K562 (cell line): Measurements from ENCODE around the gene RASEF. TPM values are rescaled to one million over a fixed set of nuclear protein-coding genes. Genes with fewer than 3 reads are reported as not detected.

Source experiments
- ATAC-seq: fragments of 200-7000 bp; cut with Tn5 transposase; 3 replicates; pipeline ENCODE4 v1.9.1; 2020; ENCODE audit warnings: moderate library complexity
- BruUV-seq: library from RNA; stranded (reverse); fragments of 400-500 nt; replicated peaks from 2 replicates; lab custom pipeline; 2021; lab: Mats Ljungman, UMichigan
- CTCF ChIA-PET: fragments of 300-600 bp; formaldehyde crosslinking; extraction: SDS; loops from one replicate; lab custom pipeline; 2021; ENCODE audit warnings: low intra/inter-chr PET ratio; lab: Yijun Ruan, JAX
- POLR2A ChIA-PET: fragments of 300-600, 350-650 bp; sonication (Branson Sonifier 250); formaldehyde crosslinking; extraction: SDS; loops from one replicate; lab custom pipeline; 2021; ENCODE audit warnings: antibody characterized with exemption, inconsistent platforms; lab: Yijun Ruan, JAX
- DNase-seq, 4 experiments: peaks; one replicate each; pipeline versions ENCODE4 v3.0.0 to v3.0.0-alpha.2; 2011 to 2018; ENCODE audit warnings: low spot score in 3 of 4, mixed read lengths in 3 of 4; ENCODE audit errors: extremely low read depth in 1 of 4
- FAIRE-seq: peaks from 2 replicates; lab custom pipeline; 2011; peaks lifted over from hg19 to GRCh38; lab: Jason Lieb, UNC
- H2AFZ ChIP-seq: 2 replicates; pipeline ENCODE4 v1.6.0; 2011; ENCODE audit warnings: low read depth, low read length, control low read depth, inconsistent platforms
- H3K27ac ChIP-seq: fragments of 200-600 bp; 3 replicates; pipeline ENCODE4 v1.8.0; 2011; ENCODE audit warnings: low read depth, mild to moderate bottlenecking, control low read depth, inconsistent platforms, low read length, moderate library complexity, mixed read lengths; ENCODE audit errors: extremely low read depth
- H3K27me3 ChIP-seq, 2 experiments: fragments of 300-600 bp in 1 of 2; 2 replicates in 1 of 2; 3 replicates in 1 of 2; pipeline versions ENCODE4 v1.6.0 to v1.8.0; 2011; ENCODE audit warnings: inconsistent platforms in 2 of 2, low read length in 2 of 2, mild to moderate bottlenecking in 1 of 2, mixed read lengths in 1 of 2, moderate library complexity in 1 of 2; ENCODE audit not compliant: control insufficient read depth in 2 of 2, insufficient read depth in 2 of 2
- H3K36me3 ChIP-seq: fragments of 300-600 bp; 3 replicates; pipeline ENCODE4 v1.8.0; 2011; ENCODE audit warnings: mild to moderate bottlenecking, low read length, inconsistent platforms; ENCODE audit not compliant: control insufficient read depth, insufficient read depth
- H3K4me1 ChIP-seq, 2 experiments: fragments of 200-600 bp in 1 of 2; replicated peaks in 1 of 2; 2 replicates in 1 of 2; 3 replicates in 1 of 2; pipeline versions ENCODE4 v1.5.1 to v1.8.0; 2011; ENCODE audit warnings: inconsistent platforms in 2 of 2, low read length in 2 of 2, mild to moderate bottlenecking in 1 of 2, mixed read lengths in 1 of 2, moderate library complexity in 1 of 2; ENCODE audit not compliant: control insufficient read depth in 2 of 2, insufficient read depth in 2 of 2
- H3K4me2 ChIP-seq: 2 replicates; pipeline ENCODE4 v1.6.1; 2011; ENCODE audit warnings: low read length, control low read depth, inconsistent platforms, mixed read lengths; ENCODE audit not compliant: insufficient read depth
- H3K4me3 ChIP-seq: fragments of 200-600 bp; sonication (generic), shearing (Covaris generic); 2 replicates; pipeline ENCODE4 v1.5.1; 2016; ENCODE audit warnings: control low read depth, inconsistent platforms
- H3K79me2 ChIP-seq: fragments of 200-600 bp; 3 replicates; pipeline ENCODE4 v1.8.0; 2011; ENCODE audit warnings: low read length, inconsistent platforms; ENCODE audit not compliant: control insufficient read depth, insufficient read depth
- H3K9ac ChIP-seq, 2 experiments: 2 replicates each; pipeline versions ENCODE4 v1.6.0 to v1.6.1; 2011; ENCODE audit warnings: low read depth in 2 of 2, low read length in 2 of 2, control low read depth in 1 of 2, inconsistent platforms in 1 of 2, mild to moderate bottlenecking in 1 of 2, mixed read lengths in 1 of 2; ENCODE audit not compliant: insufficient read depth in 1 of 2
- H3K9me1 ChIP-seq: one replicate; pipeline ENCODE4 v1.6.0; 2011; ENCODE audit warnings: inconsistent platforms, mild to moderate bottlenecking, low read length, moderate library complexity; ENCODE audit not compliant: control insufficient read depth, insufficient read depth
- H3K9me3 ChIP-seq: replicated peaks from 2 replicates; pipeline ENCODE4 v1.5.1; 2011; ENCODE audit warnings: low read depth, low read length, inconsistent platforms; ENCODE audit not compliant: control insufficient read depth, insufficient read depth
- H4K20me1 ChIP-seq: replicated peaks from 2 replicates; pipeline ENCODE4 v1.6.1; 2011; ENCODE audit warnings: low read length, inconsistent platforms, mixed read lengths; ENCODE audit not compliant: control insufficient read depth, insufficient read depth
- ARNT ChIP-seq, 2 experiments: fragments of 450-650 bp; IDR thresholded peaks; 2 replicates each; pipeline ENCODE4 v1.6.1; 2016; ENCODE audit warnings: mild to moderate bottlenecking in 1 of 2
- ATF7 ChIP-seq: fragments of 450-650 bp; IDR thresholded peaks from 2 replicates; pipeline ENCODE4 v1.7.1; 2014; ENCODE audit warnings: mild to moderate bottlenecking, moderate library complexity
- BACH1 ChIP-seq: fragments of 200-800 bp; sonication (Bioruptor generic); IDR thresholded peaks from 2 replicates; pipeline ENCODE4 v1.6.1; 2016; ENCODE audit warnings: missing genetic modification characterization, missing compliant biosample characterization
- CEBPG ChIP-seq, 3 experiments: fragments of 200-800 bp in 1 of 3; sonication (Bioruptor generic) in 1 of 3; sonication (generic) in 1 of 3; formaldehyde crosslinking in 1 of 3; IDR thresholded peaks in 2 of 3; conservative IDR thresholded peaks in 1 of 3; 2 replicates each; pipeline versions ENCODE4 v1.6.1 to v1.8.0; 2016 to 2022; ENCODE audit warnings: missing compliant biosample characterization in 2 of 3, missing genetic modification characterization in 2 of 3, mild to moderate bottlenecking in 1 of 3, missing genetic modification reagents in 1 of 3
- HDAC3 ChIP-seq: fragments of 450-650 bp; IDR thresholded peaks from 2 replicates; pipeline ENCODE4 v1.6.1; 2018; ENCODE audit warnings: borderline replicate concordance, mild to moderate bottlenecking, moderate library complexity; ENCODE audit not compliant: partially characterized antibody
- MAFK ChIP-seq: IDR thresholded peaks from 2 replicates; pipeline ENCODE4 v1.6.1; 2011; ENCODE audit warnings: low read length, improper control_type of control experiment
- MXD1 ChIP-seq: fragments of 250-450 bp; sonication (Bioruptor Pico); IDR thresholded peaks from 2 replicates; pipeline ENCODE4 v1.8.0; 2021; ENCODE audit warnings: borderline replicate concordance, mild to moderate bottlenecking, moderate library complexity; ENCODE audit not compliant: poor library complexity, severe bottlenecking
- PHF8 ChIP-seq: fragments of 200-600 bp; sonication (generic); IDR thresholded peaks from 2 replicates; pipeline ENCODE4 v1.6.1; 2012; ENCODE audit warnings: mixed run types, mild to moderate bottlenecking, inconsistent platforms, low read length, moderate library complexity, borderline replicate concordance
- PKNOX1 ChIP-seq: fragments of 450-650 bp; IDR thresholded peaks from 2 replicates; pipeline ENCODE4 v1.6.1; 2016
- POLR2H ChIP-seq: IDR thresholded peaks from 2 replicates; pipeline ENCODE4 v1.6.1; 2016; ENCODE audit warnings: missing genetic modification characterization, low read depth, mild to moderate bottlenecking, control low read depth, missing compliant biosample characterization, moderate library complexity
- SMAD4 ChIP-seq: fragments of 250-450 bp; sonication (Bioruptor Pico); conservative IDR thresholded peaks from 2 replicates; pipeline ENCODE4 v1.8.0; 2021; ENCODE audit warnings: inconsistent platforms, mild to moderate bottlenecking, moderate library complexity
- SNAPC5 ChIP-seq: fragments of 250-450 bp; sonication (Bioruptor Pico); IDR thresholded peaks from 2 replicates; pipeline ENCODE4 v1.8.0; 2021; ENCODE audit warnings: moderate library complexity, mild to moderate bottlenecking, inconsistent platforms
- THAP12 ChIP-seq: fragments of 250-450 bp; sonication (Bioruptor Pico); IDR thresholded peaks from 2 replicates; pipeline ENCODE4 v1.9.0; 2021; ENCODE audit warnings: mild to moderate bottlenecking, inconsistent platforms
- WGBS: fragments of 100-300 bp; shearing (Covaris generic); methylation state at CpG from one replicate; pipeline ENCODE4 v1.1.6; 2016; ENCODE audit warnings: low coverage, mixed read lengths; ENCODE audit not compliant: insufficient coverage; ENCODE audit errors: missing lambda C conversion rate; 5-methylcytosine and 5-hydroxymethylcytosine counted together
- in situ Hi-C: fragments of 300-500 bp; cut with MboI; formaldehyde crosslinking; loops from 4 replicates; pipeline ENCODE4 v1.15.0; 2018; ENCODE audit warnings: inconsistent platforms, mixed read lengths
- intact Hi-C: fragments of 100-400 bp; cut with micrococcal nuclease; formaldehyde crosslinking; loops from 2 replicates; pipeline ENCODE4 v1.14.2; 2022
- polyA plus RNA-seq, 8 experiments: library from polyadenylated mRNA; depleted of rRNA in 4 of 8; stranded (reverse) in 5 of 8; unstranded in 3 of 8; fragments of >200 nt; fragmentation: Nextera tagmentation in 2 of 8; fragmentation: Illumina TruSeq in 1 of 8; extraction: Ambion mirVana in 2 of 8; extraction: Trizol in 1 of 8; gene quantifications; 2 replicates each; pipeline versions ENCODE4 v1.2.1 to v1.2.3, GENCODE V29; 2011 to 2014; ENCODE audit warnings: inconsistent platforms in 1 of 8, missing spikeins in 1 of 8
- total RNA-seq, 7 experiments: library from RNA; depleted of rRNA in 6 of 7; stranded (reverse); fragments of >200 nt in 6 of 7; fragmentation: Illumina TruSeq in 2 of 7; extraction: Trizol in 2 of 7; gene quantifications; 2 replicates each; pipeline versions ENCODE4 v1.2.1 to v1.2.3, GENCODE V29; 2011 to 2021; ENCODE audit warnings: low replicate concordance in 1 of 7
- TF ChIP-seq, protein P1 (sequence below), 3 experiments: fragments of 200-800 bp in 1 of 3; sonication (Bioruptor generic) in 1 of 3; sonication (generic) in 1 of 3; formaldehyde crosslinking in 1 of 3; IDR thresholded peaks; 2 replicates each; pipeline versions ENCODE4 v1.6.1 to v1.8.0; 2016 to 2022; ENCODE audit warnings: mild to moderate bottlenecking in 2 of 3, missing compliant biosample characterization in 2 of 3, missing genetic modification characterization in 2 of 3, missing genetic modification reagents in 1 of 3
- TF ChIP-seq, protein P2 (sequence below): sonication (generic); formaldehyde crosslinking; IDR thresholded peaks from 2 replicates; pipeline ENCODE4 v1.8.0; 2023; ENCODE audit warnings: mild to moderate bottlenecking, missing genetic modification reagents

The RASEF gene
- total and polyA plus RNA-seq, 9 of the 15 experiments (the other 6 are each of a cell fraction or from before 2014, with no cell fraction given), result 0.01 to 0.18 (median 0.11) TPM; not detected in 4

DNA sequence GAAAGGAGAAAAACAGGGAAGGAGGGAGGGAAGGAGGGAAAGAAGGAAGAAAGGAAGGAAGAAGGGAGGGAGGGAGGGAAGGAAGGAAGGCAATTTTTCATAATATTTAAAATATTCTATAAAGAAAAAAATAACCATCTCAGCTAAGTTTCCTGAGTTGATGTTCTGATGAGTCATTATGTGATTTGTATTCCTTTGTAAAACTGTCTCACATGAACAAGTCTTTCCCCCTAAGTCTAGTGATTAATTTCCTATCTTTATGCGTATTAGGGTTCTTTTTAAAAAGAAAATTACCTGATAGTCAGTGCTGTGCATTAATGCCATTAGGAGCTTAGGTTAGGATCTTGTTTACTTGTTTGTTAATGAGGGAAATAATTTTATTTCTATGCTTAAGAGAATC is 94.1 kb downstream of the RASEF start:
- Histone ChIP-seq H4K20me1 (no peaks in the 10 kb centered on the region), H3K36me3 (no peaks in the 10 kb centered on the region), H3K4me1 (no peaks in the 10 kb centered on the region), H3K4me2 (no peak overlapping the region), H3K9me1 (no peaks in the 10 kb centered on the region), H2AFZ (no peak overlapping the region), H3K9me3 (no peaks in the 10 kb centered on the region), H3K27me3 (no peaks in the 10 kb centered on the region), H3K27ac (no peak overlapping the region), H3K4me3 (no peak overlapping the region), H3K9ac (no peak overlapping the region), H3K79me2 (no peaks in the 10 kb centered on the region)
- ChIA-PET POLR2A (no interaction called here), CTCF (no interaction called here)
- ATAC-seq (no peak), FAIRE-seq (no peak), DNase-seq (no peak)
- BruUV-seq, result no TSS peak
- intact Hi-C loops (no loop called here), in situ Hi-C loops (no loop called here)
- WGBS, result no CpG with 5 or more reads among the region's 1 CpG
- no peak for TF ChIP-seq ATF7
- TF ChIP-seq, protein P1, sequence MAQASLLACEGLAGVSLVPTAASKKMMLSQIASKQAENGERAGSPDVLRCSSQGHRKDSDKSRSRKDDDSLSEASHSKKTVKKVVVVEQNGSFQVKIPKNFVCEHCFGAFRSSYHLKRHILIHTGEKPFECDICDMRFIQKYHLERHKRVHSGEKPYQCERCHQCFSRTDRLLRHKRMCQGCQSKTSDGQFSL (CRISPR knock-in tag; IDR thresholded peaks at IDR 0.05), result no peak
- TF ChIP-seq, protein P1 (tag; IDR thresholded peaks at IDR 0.05), result no peak
- no peak for TF ChIP-seq BACH1 (tag)
- TF ChIP-seq SMAD4 (CRISPR knock-in tag), result no peak
- no peak for TF ChIP-seq MAFK
- TF ChIP-seq ARNT (IDR thresholded peaks at IDR 0.05), result no peak
- no peak for TF ChIP-seq MXD1 (CRISPR knock-in tag)
- no peak for TF ChIP-seq PHF8
- TF ChIP-seq SNAPC5 (CRISPR knock-in tag), result no peak
- no peak for TF ChIP-seq HDAC3
- TF ChIP-seq CEBPG (CRISPR knock-in tag; IDR thresholded peaks at IDR 0.05), result no peak
- no peak for TF ChIP-seq CEBPG (tag; conservative IDR thresholded peaks at IDR 0.05 in 1 of 2, IDR thresholded peaks at IDR 0.05 in 1 of 2)
- TF ChIP-seq POLR2H (tag), result no peak
- no peak for TF ChIP-seq THAP12
- TF ChIP-seq, protein P2, sequence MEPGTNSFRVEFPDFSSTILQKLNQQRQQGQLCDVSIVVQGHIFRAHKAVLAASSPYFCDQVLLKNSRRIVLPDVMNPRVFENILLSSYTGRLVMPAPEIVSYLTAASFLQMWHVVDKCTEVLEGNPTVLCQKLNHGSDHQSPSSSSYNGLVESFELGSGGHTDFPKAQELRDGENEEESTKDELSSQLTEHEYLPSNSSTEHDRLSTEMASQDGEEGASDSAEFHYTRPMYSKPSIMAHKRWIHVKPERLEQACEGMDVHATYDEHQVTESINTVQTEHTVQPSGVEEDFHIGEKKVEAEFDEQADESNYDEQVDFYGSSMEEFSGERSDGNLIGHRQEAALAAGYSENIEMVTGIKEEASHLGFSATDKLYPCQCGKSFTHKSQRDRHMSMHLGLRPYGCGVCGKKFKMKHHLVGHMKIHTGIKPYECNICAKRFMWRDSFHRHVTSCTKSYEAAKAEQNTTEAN, result no peak
- no peak for TF ChIP-seq PKNOX1
